Activated naive CD4-positive, alpha-beta T cell treated with anti-CD3 and anti-CD28 coated beads, Interleukin-2, amount 10 ng/mL, durations not matched to agents 7 days and 5 days (primary cell): Measurements from ENCODE around the gene SURF2.
A peak's percentile ranks its signal among the peaks of the same experiment; 100 is the strongest.

ENCODE experiments used
- CTCF ChIA-PET: fragments of 350-600 bp; sonication (Branson Sonifier 250); formaldehyde crosslinking; loops from one replicate; lab custom pipeline; 2021; ENCODE audit warnings: antibody characterized with exemption; lab: Charles Lee
- DNase-seq: peaks from one replicate; pipeline ENCODE4 v3.0.0-alpha.2; 2020
- H3K27ac Mint-ChIP-seq: one replicate; pipeline ENCODE4 v1.8.0; 2021; ENCODE audit warnings: mild to moderate bottlenecking, moderate library complexity, mixed read lengths
- H3K27me3 Mint-ChIP-seq: one replicate; pipeline ENCODE4 v1.8.0; 2021; ENCODE audit warnings: mild to moderate bottlenecking, mixed read lengths
- H3K36me3 Mint-ChIP-seq: one replicate; pipeline ENCODE4 v1.8.0; 2021; ENCODE audit warnings: mixed read lengths
- H3K4me1 Mint-ChIP-seq: one replicate; pipeline ENCODE4 v1.8.0; 2021; ENCODE audit warnings: mixed read lengths
- H3K4me3 Mint-ChIP-seq: one replicate; pipeline ENCODE4 v1.8.0; 2021; ENCODE audit warnings: mild to moderate bottlenecking, moderate library complexity, mixed read lengths
- H3K9me3 Mint-ChIP-seq: one replicate; pipeline ENCODE4 v1.8.0; 2021; ENCODE audit warnings: mixed read lengths

SURF2 gene

GRCh38 chr9:133342570-133342969 is 13.8 kb upstream of the SURF2 start:
- Mint-ChIP-seq H3K4me3 (no peak overlapping the region), H3K36me3 (peaks cover 53% of the 10 kb centered on the region), H3K27ac (no peak overlapping the region), H3K9me3 (no peaks in the 10 kb centered on the region), H3K27me3 (no peaks in the 10 kb centered on the region), H3K4me1 (peaks cover 49% of the 10 kb centered on the region)
- CTCF ChIA-PET: interaction anchor here (1.5 to 2.2 kb wide), 3 partner anchors 8 to 29 kb away, joined by 5 to 10 read pairs (median 5); no protein-coding TSS in a partner anchor
- no peak for DNase-seq

- CTCF ChIA-PET: interaction anchor here (0.8 to 2.2 kb wide), 2 partner anchors 11 to 27 kb away, joined by 3 to 5 read pairs; no protein-coding TSS in a partner anchor
- no peak overlapping the region for H3K27ac Mint-ChIP-seq
- H3K4me3 Mint-ChIP-seq: no peak overlapping the region
- H3K4me1 Mint-ChIP-seq: peaks cover 51% of the 10 kb centered on the region
- no peak for DNase-seq
- no peaks in the 10 kb centered on the region for H3K9me3 Mint-ChIP-seq
- no peaks in the 10 kb centered on the region for H3K27me3 Mint-ChIP-seq
- peaks cover 56% of the 10 kb centered on the region for H3K36me3 Mint-ChIP-seq
Observed at GRCh38 chr9:133344071-133344470, 12.3 kb upstream of the SURF2 start.

DNA sequence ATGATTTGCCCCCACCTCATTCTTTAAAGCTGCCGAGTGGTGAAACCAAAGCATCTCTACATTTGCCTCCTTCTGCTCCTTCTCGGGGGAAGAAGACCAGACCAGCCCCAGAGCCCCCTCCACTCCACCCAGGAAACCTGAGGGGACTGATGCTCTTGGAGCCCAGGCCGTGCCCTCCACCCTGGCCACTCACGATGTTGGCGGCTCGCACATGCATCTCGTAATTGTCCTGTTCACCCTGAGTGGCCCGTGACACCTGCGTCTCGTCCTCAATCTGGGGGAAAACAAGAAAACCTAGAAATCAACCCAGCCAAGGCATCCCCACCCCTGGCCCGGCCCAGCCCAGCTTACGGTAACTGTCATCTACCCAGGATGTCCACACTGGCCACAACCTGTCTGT is 11.4 kb upstream of the SURF2 start:
- peaks cover 57% of the 10 kb centered on the region for H3K36me3 Mint-ChIP-seq
- CTCF ChIA-PET: no interaction called here
- peaks cover 51% of the 10 kb centered on the region for H3K4me1 Mint-ChIP-seq
- H3K4me3 Mint-ChIP-seq: no peak overlapping the region
- DNase-seq: no peak
- H3K27me3 Mint-ChIP-seq: no peaks in the 10 kb centered on the region
- no peaks in the 10 kb centered on the region for H3K9me3 Mint-ChIP-seq
- H3K27ac Mint-ChIP-seq: no peak overlapping the region

DNA sequence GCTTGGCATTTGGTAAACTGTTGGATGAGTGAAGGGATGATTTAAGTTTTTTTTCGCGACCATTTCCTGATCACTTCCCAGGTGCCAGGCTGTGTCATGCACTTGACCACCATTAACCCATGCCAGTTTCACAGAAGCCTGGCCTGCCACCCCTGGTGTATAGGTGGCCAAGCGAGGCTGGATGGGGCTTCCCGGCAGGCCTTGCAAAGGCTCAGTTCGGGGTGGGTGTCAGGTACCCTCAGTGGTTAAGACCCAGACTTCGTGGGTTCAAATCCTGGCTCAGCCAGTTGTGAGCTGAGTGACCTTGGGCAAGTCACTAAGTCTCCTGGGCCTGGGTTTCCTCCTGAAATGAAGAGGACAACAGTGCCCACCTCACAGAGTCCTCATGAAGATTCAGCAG is 10.8 kb upstream of the SURF2 start:
- DNase-seq: no peak
- Mint-ChIP-seq H3K4me1 (peaks cover 49% of the 10 kb centered on the region), H3K36me3 (peaks cover 57% of the 10 kb centered on the region), H3K27me3 (no peaks in the 10 kb centered on the region), H3K9me3 (no peaks in the 10 kb centered on the region), H3K27ac (no peak overlapping the region), H3K4me3 (peak overlapping the region; percentile 47)
- CTCF ChIA-PET: no interaction called here

- Mint-ChIP-seq H3K36me3 (peaks cover 53% of the 10 kb centered on the region), H3K4me3 (peak overlapping the region; percentile 100), H3K9me3 (no peaks in the 10 kb centered on the region), H3K27ac (peak overlapping the region; percentile 79), H3K4me1 (peaks cover 43% of the 10 kb centered on the region), H3K27me3 (no peaks in the 10 kb centered on the region)
- DNase-seq: no peak
- CTCF ChIA-PET: no interaction called here
Observed at GRCh38 chr9:133346021-133346785, 10.1 kb upstream of the SURF2 start.

GRCh38 chr9:133347515-133347984 is 8.8 kb upstream of the SURF2 start:
- Mint-ChIP-seq H3K9me3 (no peaks in the 10 kb centered on the region), H3K4me1 (peaks cover 44% of the 10 kb centered on the region), H3K27ac (peak overlapping the region; percentile 96), H3K36me3 (peaks cover 59% of the 10 kb centered on the region), H3K27me3 (no peaks in the 10 kb centered on the region), H3K4me3 (peak overlapping the region; percentile 100)
- CTCF ChIA-PET: interaction anchor here (1.0 to 1.9 kb wide), 2 partner anchors 7 to 24 kb away, joined by 3 to 6 read pairs; no protein-coding TSS in a partner anchor
- DNase-seq: peak; percentile 63

DNA sequence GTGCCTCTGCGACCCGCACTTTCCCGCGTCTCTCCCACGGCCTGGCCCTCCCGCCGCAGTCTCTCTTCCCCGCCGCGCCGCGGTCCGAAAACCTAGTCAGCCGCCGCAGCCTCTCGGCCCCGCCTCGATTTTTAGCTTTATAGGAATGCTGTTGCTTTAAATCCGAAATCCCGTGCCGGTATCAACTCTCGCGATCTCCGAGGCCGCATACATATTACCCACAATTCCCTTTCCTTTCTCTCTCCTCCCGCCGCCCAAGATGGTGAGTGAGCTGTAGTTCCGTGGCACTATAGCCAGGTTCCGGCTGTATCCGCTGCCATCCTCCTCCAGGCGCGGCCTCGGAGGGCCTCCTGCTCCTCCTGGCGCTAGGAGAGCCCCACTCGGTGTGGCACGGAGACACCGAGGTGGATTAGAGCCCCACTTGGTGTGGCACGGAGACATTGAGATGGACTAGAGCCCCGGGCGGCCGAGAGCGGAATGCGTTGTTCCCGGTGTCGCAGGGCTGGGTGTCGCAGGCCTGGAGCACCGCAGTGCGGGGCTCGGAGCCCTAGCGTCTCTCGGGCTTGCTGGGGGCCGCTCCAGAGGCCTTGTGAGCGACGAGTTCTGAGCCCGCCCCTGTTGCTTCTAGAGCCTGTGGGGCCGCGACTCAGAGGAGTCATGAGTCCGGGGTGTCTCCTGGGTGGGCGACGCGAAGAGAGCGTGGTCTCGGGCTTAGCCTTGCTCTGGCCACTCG is 8.2 kb upstream of the SURF2 start, which contains the start of the genes MED22 and RPL7A:
Gene MED22, minus strand, starts transcription at position 147 of the 733 bp plus-strand sequence. CDS start 1,469 bp downstream, outside the sequence.
Gene RPL7A, plus strand, starts transcription at position 234 of the 733 bp plus-strand sequence. Its CDS starts 26 bp downstream, at position 260.
- Mint-ChIP-seq H3K36me3 (peaks cover 60% of the 10 kb centered on the region), H3K27ac (peak within 1 kb of the TSS; percentile 96), H3K4me1 (peaks cover 44% of the 10 kb centered on the region), H3K9me3 (no peaks in the 10 kb centered on the region), H3K4me3 (peak within 1 kb of the TSS; percentile 100), H3K27me3 (no peaks in the 10 kb centered on the region)
- CTCF ChIA-PET: interaction anchor here (0.6 to 1.9 kb wide), 3 partner anchors 8 to 23 kb away, joined by 3 to 6 read pairs (median 3); no protein-coding TSS in a partner anchor
- peak; percentile 96 for DNase-seq

GRCh38 chr9:133348718-133349573 is 7.4 kb upstream of the SURF2 start:
- H3K4me3 Mint-ChIP-seq: peak overlapping the region; percentile 100
- DNase-seq: no peak
- peaks cover 44% of the 10 kb centered on the region for H3K4me1 Mint-ChIP-seq
- CTCF ChIA-PET: interaction anchor here (1.0 to 2.0 kb wide), 3 partner anchors 9 to 55 kb away, joined by 3 to 6 read pairs (median 6); no protein-coding TSS in a partner anchor
- no peaks in the 10 kb centered on the region for H3K27me3 Mint-ChIP-seq
- H3K27ac Mint-ChIP-seq: peak overlapping the region; percentile 96
- peaks cover 63% of the 10 kb centered on the region for H3K36me3 Mint-ChIP-seq
- H3K9me3 Mint-ChIP-seq: no peaks in the 10 kb centered on the region

DNA sequence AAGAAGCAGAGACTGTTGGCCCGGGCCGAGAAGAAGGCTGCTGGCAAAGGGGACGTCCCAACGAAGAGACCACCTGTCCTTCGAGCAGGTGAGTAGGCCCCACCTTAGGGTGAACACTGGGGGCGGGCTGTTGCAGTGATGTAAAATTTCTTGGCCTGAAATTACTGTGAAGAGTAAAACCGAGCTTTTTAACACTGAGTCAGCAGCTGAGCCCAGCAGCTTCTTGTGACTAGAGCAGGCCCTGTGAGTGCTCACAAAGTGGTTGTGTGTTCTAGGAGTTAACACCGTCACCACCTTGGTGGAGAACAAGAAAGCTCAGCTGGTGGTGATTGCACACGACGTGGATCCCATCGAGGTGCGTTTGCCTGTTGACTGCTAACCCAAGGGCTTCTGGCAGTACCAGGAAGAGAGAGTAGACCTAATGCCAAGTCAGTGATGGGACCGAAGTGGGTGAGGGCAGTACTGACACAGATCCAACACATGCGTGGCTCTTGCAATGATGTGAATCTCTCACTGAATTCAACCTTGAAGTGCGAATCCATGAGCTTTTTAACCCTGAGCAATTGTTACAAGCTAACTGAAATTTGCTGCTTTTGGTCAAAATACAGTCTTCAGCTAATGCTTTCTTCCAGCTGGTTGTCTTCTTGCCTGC is 6.3 kb upstream of the SURF2 start:
- peaks cover 51% of the 10 kb centered on the region for H3K4me1 Mint-ChIP-seq
- no peaks in the 10 kb centered on the region for H3K9me3 Mint-ChIP-seq
- no peak for DNase-seq
- H3K36me3 Mint-ChIP-seq: peaks cover 59% of the 10 kb centered on the region
- H3K27me3 Mint-ChIP-seq: no peaks in the 10 kb centered on the region
- H3K27ac Mint-ChIP-seq: peak overlapping the region; percentile 67
- H3K4me3 Mint-ChIP-seq: peak overlapping the region; percentile 37
- CTCF ChIA-PET: interaction anchor here (0.7 to 2.8 kb wide), 6 partner anchors 8 to 163 kb away, joined by 3 to 13 read pairs (median 6); no protein-coding TSS in a partner anchor

DNA sequence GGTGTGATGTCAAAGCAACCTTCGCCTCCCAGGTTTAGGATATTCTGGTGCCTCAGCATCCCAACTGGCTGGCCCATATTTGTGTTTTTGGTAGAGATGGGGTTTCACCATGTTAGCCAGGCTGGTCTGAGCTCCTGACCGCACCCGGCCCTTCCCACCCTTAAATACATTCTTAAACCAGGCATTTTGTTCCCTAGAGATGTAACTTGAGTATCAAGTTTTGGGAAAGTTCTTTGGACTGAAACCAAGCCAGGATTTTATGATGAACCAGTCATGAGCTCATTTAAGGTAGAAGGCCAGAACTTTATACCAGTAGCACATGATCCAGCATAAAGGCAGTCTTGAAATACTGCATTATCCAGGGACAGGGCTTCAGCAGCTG is 4.8 kb upstream of the SURF2 start:
- CTCF ChIA-PET: interaction anchor here (1.1 to 2.8 kb wide), 6 partner anchors 9 to 165 kb away, joined by 3 to 13 read pairs (median 6); no protein-coding TSS in a partner anchor
- H3K4me1 Mint-ChIP-seq: peaks cover 47% of the 10 kb centered on the region
- no peak overlapping the region for H3K27ac Mint-ChIP-seq
- H3K4me3 Mint-ChIP-seq: no peak overlapping the region
- H3K9me3 Mint-ChIP-seq: no peaks in the 10 kb centered on the region
- no peaks in the 10 kb centered on the region for H3K27me3 Mint-ChIP-seq
- no peak for DNase-seq
- peaks cover 56% of the 10 kb centered on the region for H3K36me3 Mint-ChIP-seq

GRCh38 chr9:133351908-133352634 is 4.3 kb upstream of the SURF2 start:
- H3K27me3 Mint-ChIP-seq: no peaks in the 10 kb centered on the region
- no peak overlapping the region for H3K4me3 Mint-ChIP-seq
- CTCF ChIA-PET: interaction anchor here (1.1 to 2.8 kb wide), 6 partner anchors 10 to 166 kb away, joined by 3 to 13 read pairs (median 6); no protein-coding TSS in a partner anchor
- peak; percentile 64 for DNase-seq
- peaks cover 52% of the 10 kb centered on the region for H3K36me3 Mint-ChIP-seq
- H3K9me3 Mint-ChIP-seq: no peaks in the 10 kb centered on the region
- H3K4me1 Mint-ChIP-seq: peaks cover 43% of the 10 kb centered on the region
- H3K27ac Mint-ChIP-seq: no peak overlapping the region

DNA sequence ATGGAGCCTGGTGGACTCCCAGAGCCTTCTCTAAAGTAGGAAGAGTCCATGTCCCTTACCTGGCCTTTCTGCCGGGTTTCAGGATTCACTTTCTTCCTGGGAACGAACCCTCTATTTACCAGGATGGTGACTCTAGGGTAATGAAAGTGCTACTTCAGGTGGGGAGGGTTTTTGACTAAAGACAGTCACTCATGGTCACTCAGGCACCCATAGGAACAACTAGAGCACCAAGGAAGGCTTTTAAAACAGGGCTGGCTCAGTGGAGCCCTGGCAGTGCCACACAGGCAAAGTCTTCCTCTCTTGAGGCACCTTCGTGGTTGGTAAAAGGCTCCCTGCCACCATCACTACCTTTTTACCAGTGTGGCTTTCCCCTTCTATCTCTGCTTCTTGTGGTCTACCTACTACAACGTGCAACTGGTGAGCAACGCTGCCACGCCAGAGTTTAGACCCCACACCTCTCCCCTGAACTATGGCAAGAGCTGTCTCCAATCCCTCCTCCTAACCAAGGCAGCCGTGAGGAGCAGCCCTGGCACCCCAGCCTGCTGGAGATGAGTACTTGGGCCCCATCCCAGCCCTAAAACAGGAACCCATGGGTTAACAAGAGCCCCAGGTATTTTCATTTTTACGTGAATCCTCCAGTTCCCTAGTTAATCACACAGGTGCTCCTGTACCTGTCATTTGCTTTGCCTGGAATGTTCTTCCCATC is 3.6 kb upstream of the SURF2 start:
- H3K9me3 Mint-ChIP-seq: no peaks in the 10 kb centered on the region
- peaks cover 53% of the 10 kb centered on the region for H3K36me3 Mint-ChIP-seq
- CTCF ChIA-PET: interaction anchor here (1.1 to 2.8 kb wide), 3 partner anchors 13 to 166 kb away, joined by 3 to 13 read pairs (median 6); no protein-coding TSS in a partner anchor
- no peak overlapping the region for H3K4me3 Mint-ChIP-seq
- H3K27ac Mint-ChIP-seq: no peak overlapping the region
- no peaks in the 10 kb centered on the region for H3K27me3 Mint-ChIP-seq
- peaks cover 48% of the 10 kb centered on the region for H3K4me1 Mint-ChIP-seq
- no peak for DNase-seq
